Body of pancreas (tissue), 4 donors: Measurements from ENCODE around the gene TBX1. TPM values are rescaled to one million over a fixed set of nuclear protein-coding genes. Genes with fewer than 3 reads are reported as not detected.

Source experiments
- ATAC-seq: fragments of 150-250 bp; one replicate; pipeline ENCODE4 v1.9.1; 2016
- DNase-seq, 4 donors: peaks; one replicate each; pipeline ENCODE4 v3.0.0-alpha.2; 2019
- H3K27ac ChIP-seq, 4 donors: fragments of 200-600 bp; sonication (generic); 1 replicate in 3 of 4; 2 replicates in 1 of 4; pipeline versions ENCODE4 v1.5.1 to v1.6.1; 2016 to 2019; ENCODE audit warnings: mild to moderate bottlenecking in 1 of 4, mixed read lengths in 1 of 4, moderate library complexity in 1 of 4
- H3K27me3 ChIP-seq, 2 donors: fragments of 200-600 bp; sonication (generic); one replicate each; pipeline ENCODE4 v1.6.0; 2016; ENCODE audit warnings: mild to moderate bottlenecking in 1 of 2
- H3K36me3 ChIP-seq, 2 donors: fragments of 200-600 bp; sonication (generic); replicated peaks in 1 of 2; 2 replicates each; pipeline ENCODE4 v1.5.1; 2016; ENCODE audit warnings: low read depth in 2 of 2; ENCODE audit not compliant: insufficient read depth in 1 of 2
- H3K4me1 ChIP-seq: fragments of 200-600 bp; sonication (generic); one replicate; pipeline ENCODE4 v1.6.0; 2016
- H3K4me3 ChIP-seq, 2 donors: fragments of 200-600 bp; sonication (generic); 1 replicate in 1 of 2; 2 replicates in 1 of 2; pipeline ENCODE4 v1.5.1; 2016 to 2019
- H3K9me3 ChIP-seq, 3 donors: fragments of 200-600 bp; sonication (generic); 1 replicate in 2 of 3; 2 replicates in 1 of 3; pipeline ENCODE4 v1.5.1; 2016
- POLR2A ChIP-seq, 3 donors: fragments of 450-650 bp; IDR thresholded peaks; one replicate each; pipeline ENCODE4 v1.6.1; 2016; ENCODE audit warnings: antibody characterized with exemption in 3 of 3, mild to moderate bottlenecking in 2 of 3
- WGBS, 2 donors: methylation state at CpG; one replicate each; pipeline ENCODE4 v1.1.5; 2017; 5-methylcytosine and 5-hydroxymethylcytosine counted together
- intact Hi-C: fragments of 100-400 bp; cut with DNase I; formaldehyde crosslinking; loops from one replicate; pipeline ENCODE4 v1.15.1; 2023
- total RNA-seq, 2 donors: library from RNA; depleted of rRNA; stranded (reverse); fragments of >200 nt; gene quantifications; one replicate each; pipeline ENCODE4 v1.1.0, GENCODE V29; 2016
- TF ChIP-seq, protein P1 (sequence below), 7 experiments: fragments of 450-650 bp in 4 of 7; fragments of 200-600 bp in 3 of 7; sonication (generic) in 3 of 7; IDR thresholded peaks; one replicate each; pipeline ENCODE4 v1.5.1; 2016 to 2019; ENCODE audit warnings: antibody characterized with exemption in 7 of 7

The TBX1 gene
- total RNA-seq, 2 donors from 2014 or later = 1.0 TPM; not detected in 1

DNA sequence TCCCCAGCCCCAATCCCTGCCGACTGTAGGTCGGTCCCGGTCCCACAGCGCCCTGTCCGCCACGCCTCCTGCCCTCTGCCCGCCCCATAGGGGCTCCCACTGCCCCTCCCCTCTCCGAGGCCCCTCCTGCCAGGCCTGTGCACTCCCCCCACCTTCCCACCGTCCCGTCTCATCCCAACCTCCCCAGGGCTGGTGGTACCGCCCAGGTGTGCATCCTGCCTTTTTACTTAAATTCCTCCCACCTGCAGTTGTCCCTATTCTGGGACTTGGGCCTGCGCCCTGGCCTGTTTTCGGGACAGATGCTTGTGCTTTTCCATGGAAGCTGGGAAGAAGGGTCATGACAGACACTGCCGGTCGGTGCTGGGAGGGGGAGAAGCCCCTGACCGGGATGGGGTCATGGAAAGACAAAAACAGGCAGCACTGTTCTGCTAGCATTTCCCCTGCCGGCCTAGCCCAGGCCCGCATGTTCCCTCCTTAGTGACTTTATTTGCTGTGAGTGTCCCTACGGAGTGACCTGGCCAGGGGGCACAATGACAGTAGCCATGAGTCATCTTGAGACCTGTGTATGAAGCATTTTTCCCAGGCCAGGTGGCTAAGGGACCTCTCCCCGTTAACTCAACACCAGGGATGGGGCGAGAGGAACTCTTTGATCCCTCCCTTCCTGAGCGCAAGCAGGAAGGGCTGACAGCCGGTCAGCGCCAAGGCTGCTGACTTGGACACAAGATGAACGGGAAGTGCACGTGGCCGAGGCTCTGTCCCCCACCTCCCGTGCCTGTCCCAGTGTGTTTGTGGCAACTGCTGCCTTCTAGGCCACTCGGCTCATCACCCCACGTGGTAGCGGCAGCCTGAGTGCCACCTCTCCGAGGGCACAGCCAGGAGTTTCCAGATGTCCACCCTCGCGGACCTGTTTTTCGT is 7.1 kb downstream of the TBX1 start:
- DNase-seq (no peak), ATAC-seq (no peak)
- WGBS, 2 donors = 10 to 15% methylated on average over 25 to 35 of the region's 35 CpGs
- no peak overlapping the region for H3K4me3 ChIP-seq
- H3K4me1 ChIP-seq = peaks cover 16% of the 10 kb centered on the region
- H3K36me3 ChIP-seq = no peaks in the 10 kb centered on the region
- peaks cover 0 to 48% of the 10 kb centered on the region in 2 donors for H3K27me3 ChIP-seq
- intact Hi-C loops = no loop called here
- TF ChIP-seq POLR2A (IDR thresholded peaks at IDR 0.05) = no peak
- TF ChIP-seq, protein P1, sequence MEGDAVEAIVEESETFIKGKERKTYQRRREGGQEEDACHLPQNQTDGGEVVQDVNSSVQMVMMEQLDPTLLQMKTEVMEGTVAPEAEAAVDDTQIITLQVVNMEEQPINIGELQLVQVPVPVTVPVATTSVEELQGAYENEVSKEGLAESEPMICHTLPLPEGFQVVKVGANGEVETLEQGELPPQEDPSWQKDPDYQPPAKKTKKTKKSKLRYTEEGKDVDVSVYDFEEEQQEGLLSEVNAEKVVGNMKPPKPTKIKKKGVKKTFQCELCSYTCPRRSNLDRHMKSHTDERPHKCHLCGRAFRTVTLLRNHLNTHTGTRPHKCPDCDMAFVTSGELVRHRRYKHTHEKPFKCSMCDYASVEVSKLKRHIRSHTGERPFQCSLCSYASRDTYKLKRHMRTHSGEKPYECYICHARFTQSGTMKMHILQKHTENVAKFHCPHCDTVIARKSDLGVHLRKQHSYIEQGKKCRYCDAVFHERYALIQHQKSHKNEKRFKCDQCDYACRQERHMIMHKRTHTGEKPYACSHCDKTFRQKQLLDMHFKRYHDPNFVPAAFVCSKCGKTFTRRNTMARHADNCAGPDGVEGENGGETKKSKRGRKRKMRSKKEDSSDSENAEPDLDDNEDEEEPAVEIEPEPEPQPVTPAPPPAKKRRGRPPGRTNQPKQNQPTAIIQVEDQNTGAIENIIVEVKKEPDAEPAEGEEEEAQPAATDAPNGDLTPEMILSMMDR (IDR thresholded peaks at IDR 0.05) = no peak
- no peaks in the 10 kb centered on the region for H3K9me3 ChIP-seq
- no peak overlapping the region for H3K27ac ChIP-seq

DNA sequence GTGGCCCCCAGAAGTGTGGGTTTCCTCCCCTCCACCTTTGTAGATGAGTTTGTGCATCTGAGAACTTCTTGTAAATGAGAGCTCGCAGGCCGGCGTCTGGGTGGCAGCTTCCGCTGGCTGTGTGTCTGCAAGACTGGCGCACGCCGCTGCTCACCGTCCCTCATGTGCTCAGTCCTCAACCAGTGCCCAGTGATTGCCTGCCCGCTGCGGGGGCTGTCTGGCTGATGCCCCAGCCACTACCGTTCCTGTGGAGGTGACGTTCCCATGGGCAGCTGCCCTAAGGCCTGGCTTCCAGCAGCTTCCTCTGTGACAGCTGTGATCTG is 8.8 kb downstream of the TBX1 start:
- TF ChIP-seq, protein P1 (IDR thresholded peaks at IDR 0.05) = no peak
- no peak for TF ChIP-seq POLR2A (IDR thresholded peaks at IDR 0.05)
- H3K9me3 ChIP-seq = no peaks in the 10 kb centered on the region
- H3K27ac ChIP-seq = no peak overlapping the region
- intact Hi-C loops = no loop called here
- ATAC-seq (no peak), DNase-seq (no peak)
- WGBS, 2 donors = 87 to 93% methylated on average over 7 to 8 of the region's 12 CpGs
- no peaks in the 10 kb centered on the region for H3K36me3 ChIP-seq
- H3K4me3 ChIP-seq = no peak overlapping the region
- H3K27me3 ChIP-seq = peaks cover 0 to 48% of the 10 kb centered on the region in 2 donors
- peaks cover 16% of the 10 kb centered on the region for H3K4me1 ChIP-seq

DNA sequence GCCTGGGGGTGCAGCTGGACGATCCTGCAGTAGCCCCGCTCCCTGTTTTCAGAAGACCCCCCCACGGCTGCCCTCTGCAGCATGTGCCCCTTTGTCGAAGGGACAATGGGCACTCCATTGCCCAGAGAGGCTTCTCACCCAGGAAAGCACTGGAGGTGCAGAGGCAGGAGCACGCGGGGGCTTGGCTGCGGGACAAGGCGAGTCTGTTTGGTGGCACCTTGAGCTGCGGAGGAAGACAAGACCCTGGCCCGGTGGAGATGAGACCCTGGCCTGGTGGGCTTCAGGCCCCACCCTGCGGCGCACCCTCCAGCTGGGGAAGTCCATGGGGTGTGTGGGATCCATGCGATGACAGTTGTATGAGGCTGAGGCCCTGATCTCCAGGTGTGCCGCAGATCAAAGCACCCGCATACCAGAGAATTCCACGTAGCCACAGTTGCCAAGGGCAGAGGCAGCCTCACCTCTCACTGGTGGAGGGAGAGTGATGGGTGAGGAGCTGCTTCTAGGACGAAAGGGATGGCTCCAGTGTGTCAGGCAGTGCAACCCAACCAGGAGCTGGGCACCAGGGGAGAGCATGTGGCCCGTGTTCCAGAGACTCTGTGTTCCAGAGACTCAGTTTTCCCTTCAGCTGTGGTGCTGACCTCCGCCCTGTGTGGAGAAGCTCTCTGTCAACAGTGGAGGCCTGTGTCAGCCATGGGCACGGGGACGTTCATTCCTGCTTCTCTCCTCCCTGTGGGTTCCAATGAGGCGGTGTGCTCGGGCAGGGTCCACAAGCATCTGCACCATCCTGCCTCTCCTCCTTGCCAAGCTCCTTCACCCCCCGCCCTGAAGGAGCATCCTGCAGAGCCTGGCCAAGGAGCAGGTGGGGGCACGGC is 10.0 kb downstream of the TBX1 start:
- TF ChIP-seq POLR2A (IDR thresholded peaks at IDR 0.05) = no peak
- TF ChIP-seq, protein P1 (IDR thresholded peaks at IDR 0.05) = no peak
- DNase-seq (no peak), ATAC-seq (no peak)
- H3K9me3 ChIP-seq = no peaks in the 10 kb centered on the region
- H3K36me3 ChIP-seq = no peaks in the 10 kb centered on the region
- no peak overlapping the region for H3K4me3 ChIP-seq
- WGBS, 2 donors = 45 to 60% methylated on average over 7 to 25 of the region's 25 CpGs
- H3K27me3 ChIP-seq = peaks cover 0 to 39% of the 10 kb centered on the region in 2 donors
- no peak overlapping the region for H3K27ac ChIP-seq
- intact Hi-C loops = no loop called here
- H3K4me1 ChIP-seq = peaks cover 16% of the 10 kb centered on the region

DNA sequence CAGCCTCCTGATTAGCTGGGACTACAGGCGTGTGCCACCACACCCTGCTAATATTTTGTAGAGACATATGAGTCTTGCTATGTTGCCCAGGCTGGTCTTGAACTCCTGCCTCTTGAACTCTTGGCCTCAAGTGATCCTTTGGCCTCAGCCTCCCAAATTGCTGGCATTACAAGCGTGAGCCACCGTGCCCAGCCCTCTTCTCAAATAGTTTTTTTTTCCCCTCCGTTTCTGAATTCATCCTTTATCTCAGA is 11.8 kb downstream of the TBX1 start:
- Histone ChIP-seq H3K36me3 (no peaks in the 10 kb centered on the region), H3K27ac (no peak overlapping the region), H3K4me1 (peaks cover 4% of the 10 kb centered on the region), H3K4me3 (no peak overlapping the region), H3K27me3 (peaks cover 0 to 26% of the 10 kb centered on the region in 2 donors), H3K9me3 (no peaks in the 10 kb centered on the region)
- intact Hi-C loops = no loop called here
- ATAC-seq (no peak), DNase-seq (no peak)
- TF ChIP-seq POLR2A (IDR thresholded peaks at IDR 0.05) = no peak
- TF ChIP-seq, protein P1 (IDR thresholded peaks at IDR 0.05) = no peak
- 41 to 65% methylated on average over 4 of the region's 4 CpGs for WGBS, 2 donors
